Left lobe of liver (tissue), 2 donors: ENCODE data around the gene REPS1. TPM values are rescaled to one million over a fixed set of nuclear protein-coding genes. Genes with fewer than 3 reads are reported as not detected.
A peak's percentile ranks its signal among the peaks of the same experiment; 100 is the strongest.
"Not testable (repeated sequence)": the region's sequence is repeated elsewhere in the genome, so short reads cannot be mapped to it uniquely, and the experiment has no call there.

Experiments used
- ATAC-seq: fragments of 200-7000 bp; cut with Tn5 transposase; one replicate; pipeline ENCODE4 v1.9.1; 2020; ENCODE audit warnings: mild to moderate bottlenecking, moderate library complexity
- DNase-seq: peaks from one replicate; pipeline ENCODE4 v3.0.0-alpha.2; 2020; ENCODE audit warnings: low spot score
- total RNA-seq: library from RNA; stranded (reverse); gene quantifications from one replicate; pipeline ENCODE4 v1.2.1, GENCODE V29; 2021
- donor health status: DM: no; HTN: no; CAD: no; lungs with moderate emphysema.
- donor health status: DM: no; HTN: yes; CAD: no.

The REPS1 gene
- total RNA-seq, 1 donor from 2014 or later, result 49.4 TPM

DNA sequence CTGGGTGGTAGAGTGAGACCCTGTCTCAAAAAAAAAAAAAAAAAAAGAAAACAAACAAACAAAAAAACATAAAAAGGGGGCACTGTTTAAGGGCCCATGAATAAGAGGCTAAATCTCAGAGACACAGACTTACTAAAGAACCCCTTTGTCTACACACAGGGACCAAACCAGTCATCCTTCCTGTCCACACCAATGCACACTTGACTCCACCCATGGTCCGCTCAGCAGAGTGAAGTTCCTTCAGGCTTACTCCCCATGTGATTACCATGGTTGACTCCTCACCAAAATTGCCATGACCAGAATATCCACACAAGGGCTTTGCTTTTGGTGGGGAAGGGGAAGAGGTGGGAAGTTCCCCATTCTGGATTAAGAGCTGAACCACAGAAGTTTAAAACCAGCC, 19.4 kb upstream of the REPS1 start:
- no peak for DNase-seq
- ATAC-seq, result no peak

DNA sequence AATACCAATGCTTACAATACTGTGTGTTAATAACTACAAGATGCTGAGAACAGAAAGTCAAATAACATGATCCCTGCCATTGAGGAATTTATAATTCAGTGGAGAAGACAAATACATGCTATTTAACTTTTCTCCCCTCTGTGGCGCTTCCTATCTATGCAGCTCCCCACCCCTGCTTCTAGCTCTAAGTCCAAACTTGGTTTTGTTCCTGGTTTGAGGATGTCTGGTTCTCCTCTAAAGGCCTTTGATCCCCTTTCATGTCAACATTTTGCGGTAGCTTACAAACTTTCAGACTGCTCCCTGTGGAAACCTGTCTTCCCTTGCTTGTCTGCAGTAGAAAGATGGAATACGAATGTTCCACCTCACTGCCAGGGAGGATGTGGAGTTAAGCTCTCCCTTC, 18.4 kb upstream of the REPS1 start:
- DNase-seq (no peak), ATAC-seq (peak; percentile 73)

DNA sequence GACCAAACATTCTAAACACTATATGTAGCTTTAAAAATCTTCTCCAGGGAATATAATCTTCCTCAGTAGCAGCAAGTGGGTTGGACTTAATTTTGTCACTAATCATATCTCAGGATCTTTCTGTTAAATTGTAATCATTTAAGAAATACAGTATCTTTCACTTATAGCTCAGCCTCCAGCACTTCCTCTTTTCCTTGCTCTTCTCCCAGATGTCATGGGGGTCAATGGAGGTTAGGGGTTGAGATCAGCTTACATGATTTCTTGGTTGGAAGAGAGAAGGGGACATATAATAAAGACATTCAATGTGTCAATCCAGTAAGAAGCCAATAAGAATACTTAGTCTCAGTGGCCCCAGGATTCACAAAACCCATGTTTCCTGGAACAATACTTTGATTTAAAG, 15.7 kb upstream of the REPS1 start:
- ATAC-seq (no peak), DNase-seq (no peak)

DNA sequence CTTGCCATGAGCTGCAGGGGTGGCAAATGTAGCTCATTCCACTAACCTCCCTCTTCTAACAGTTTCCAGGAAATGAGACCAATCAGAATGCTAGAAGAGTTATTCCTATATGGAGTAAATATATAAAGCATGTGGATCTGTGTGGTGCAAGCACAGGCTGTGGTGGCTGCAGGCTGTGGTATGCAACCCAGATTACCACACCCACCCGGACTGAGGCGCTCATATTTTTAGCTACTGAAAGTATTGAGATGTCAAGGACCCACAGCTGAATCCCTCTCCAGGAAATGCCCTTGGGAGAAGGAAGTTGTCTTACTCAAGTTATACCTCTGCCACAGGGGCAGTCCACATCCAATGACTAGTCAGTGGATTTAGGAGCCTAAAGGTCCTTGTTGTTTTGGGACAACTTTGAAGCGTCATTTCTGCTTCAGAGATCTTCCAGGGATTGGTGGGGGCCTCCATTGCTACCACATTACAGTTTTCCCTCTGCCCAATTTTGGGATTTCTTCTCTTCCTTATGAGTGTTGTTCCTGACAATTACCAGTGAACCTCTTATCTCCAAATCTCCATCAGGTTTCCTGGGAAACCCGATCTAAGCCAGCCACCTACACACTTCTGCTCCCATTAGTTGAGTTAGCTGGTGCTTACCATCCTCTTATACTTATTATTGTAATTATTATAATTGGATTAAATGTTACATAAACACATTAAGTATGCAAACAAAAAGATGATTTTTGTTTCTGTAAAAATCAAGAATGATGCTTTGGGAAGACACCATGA, 12.1 kb upstream of the REPS1 start:
- no peak for ATAC-seq
- DNase-seq, result no peak

DNA sequence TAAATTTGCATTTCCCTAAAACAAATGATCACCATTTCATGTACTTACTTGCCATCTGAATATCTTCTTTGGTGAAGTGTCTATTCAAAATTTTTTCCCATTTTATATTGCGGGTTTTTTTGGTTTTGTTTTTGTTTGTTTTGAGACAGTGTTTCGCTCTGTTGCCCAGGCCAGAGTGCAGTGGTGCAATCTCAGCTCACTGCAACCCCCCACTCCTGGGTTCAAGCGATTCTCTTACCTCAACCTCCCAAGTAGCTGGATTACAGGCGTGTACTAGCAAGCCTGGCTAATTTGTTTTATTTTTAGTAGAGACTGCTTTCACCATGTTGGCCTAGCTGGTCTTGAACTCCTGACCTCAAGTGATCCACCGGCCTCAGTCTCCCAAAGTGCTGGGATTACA, 9.1 kb upstream of the REPS1 start:
- ATAC-seq (peak; percentile 25), DNase-seq (no peak)

DNA sequence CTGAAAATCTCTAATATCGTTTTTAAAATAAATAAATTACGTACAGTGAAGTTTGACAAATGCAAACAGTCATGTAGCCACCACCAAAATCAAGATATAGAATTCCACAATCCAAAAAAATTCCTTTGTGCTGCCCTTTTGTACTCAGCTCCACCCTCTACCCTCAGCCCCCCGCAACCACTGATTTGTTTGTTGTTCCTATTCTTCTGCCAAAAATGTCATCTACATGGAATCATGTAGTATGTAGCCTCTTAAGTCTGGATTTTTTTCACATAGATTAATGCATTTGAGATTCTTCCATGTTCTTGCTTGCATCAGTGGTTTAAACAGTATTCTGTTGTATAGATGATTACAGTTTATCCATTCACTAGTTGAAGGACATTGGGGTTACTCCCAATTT, 8.5 kb upstream of the REPS1 start:
- ATAC-seq (peak; percentile 60), DNase-seq (peak; percentile 75)

DNA sequence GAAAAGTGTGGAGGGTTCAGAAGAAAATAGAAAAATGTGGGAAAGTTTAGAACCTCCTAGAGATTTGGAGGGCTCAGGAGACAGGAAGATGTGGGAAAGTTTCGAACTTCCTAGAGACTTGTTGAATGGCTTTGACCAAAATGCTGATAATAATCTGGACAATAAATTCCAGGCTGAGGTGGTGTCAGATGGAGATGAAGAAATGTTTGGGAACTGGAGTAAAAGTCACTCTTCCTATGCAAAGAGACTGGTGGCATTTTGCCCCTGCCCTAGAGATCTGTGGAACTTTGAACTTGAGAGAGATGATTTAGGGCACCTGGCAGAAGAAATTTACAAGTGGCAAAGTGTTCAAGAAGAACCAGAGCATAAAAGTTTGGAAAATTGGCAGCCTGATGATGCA, 5.4 kb upstream of the REPS1 start:
- ATAC-seq, result peak; percentile 23
- DNase-seq, result peak; percentile 75

DNA sequence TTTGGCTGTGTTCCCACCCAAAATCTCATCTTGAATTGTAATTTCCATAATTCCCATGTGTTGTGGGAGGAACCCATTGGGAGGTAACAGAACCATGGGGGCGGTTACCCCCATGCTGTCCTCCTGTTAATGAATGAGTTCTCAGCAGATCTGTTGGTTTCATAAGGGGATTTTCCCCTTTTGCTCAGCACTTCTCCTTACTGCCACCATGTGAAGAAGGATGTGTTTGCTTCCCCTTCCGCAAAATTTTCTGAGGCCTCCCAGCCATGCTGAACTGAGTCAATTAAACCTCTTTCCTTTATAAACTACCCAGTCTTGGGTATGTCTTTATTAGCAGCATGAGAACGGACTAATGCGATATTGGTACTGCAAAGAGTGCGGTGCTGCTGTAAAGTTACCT, 4.9 kb upstream of the REPS1 start:
- not testable (repeated sequence) for ATAC-seq, DNase-seq

DNA sequence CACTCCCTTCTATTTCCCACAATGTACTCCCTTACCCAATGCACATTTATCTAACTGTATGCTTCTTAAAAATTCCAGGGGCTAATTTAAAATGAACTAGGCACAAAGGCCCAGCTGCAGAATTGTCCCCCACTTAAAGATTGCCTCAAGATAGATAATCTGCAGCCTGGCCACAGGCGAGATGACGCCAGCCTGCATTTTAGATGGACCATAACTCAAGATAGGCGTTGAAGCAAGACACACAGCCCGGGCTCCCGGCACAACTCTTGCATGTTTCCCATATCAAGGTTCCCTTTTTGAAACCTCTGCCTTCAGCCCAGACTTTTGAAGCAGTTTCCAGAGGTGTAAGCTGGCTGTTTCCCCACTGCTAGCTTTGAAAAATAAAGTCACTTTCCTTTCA, 3.2 kb upstream of the REPS1 start:
- no peak for ATAC-seq
- DNase-seq, result no peak

DNA sequence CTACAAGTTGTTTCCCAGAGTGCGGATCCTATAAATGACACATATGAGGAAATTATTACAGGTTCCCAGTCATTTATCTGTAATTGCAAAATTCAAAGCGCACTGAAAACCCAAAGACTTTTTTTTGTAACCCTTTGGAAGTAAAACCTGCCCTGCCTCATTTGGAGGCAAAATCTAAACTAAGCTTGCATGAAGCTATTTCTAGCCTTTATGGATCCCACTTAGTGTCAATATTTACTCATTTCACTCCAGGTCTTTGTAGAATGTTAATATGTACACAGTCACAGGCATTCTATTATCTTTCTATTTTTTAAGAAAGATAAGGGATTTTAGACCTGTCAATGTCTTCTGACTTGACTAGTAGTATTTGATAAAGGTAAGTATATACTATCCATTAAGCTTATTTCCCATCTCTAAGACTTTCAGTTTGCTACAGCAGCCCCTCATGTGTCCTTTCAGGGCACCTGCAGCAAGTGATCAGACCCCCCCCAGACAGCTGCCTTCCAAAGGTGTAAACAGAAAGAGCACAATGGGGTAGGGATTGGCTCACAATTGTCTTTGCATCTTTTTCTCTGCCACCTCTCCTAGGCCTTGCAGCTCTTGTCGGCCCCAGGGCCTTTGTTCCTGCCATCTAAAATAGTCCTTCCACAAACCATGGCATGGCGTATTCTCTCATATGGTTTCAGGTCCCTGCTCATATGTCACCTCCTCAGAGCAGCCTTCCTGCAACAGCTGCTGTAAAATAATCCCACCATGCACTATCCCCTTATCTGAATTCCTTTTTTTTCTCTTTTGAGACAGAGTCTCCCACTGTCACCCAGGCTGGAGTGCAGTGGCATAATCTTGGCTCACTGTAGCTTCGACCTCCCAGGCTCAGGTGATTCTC, 1.3 kb upstream of the REPS1 start:
- ATAC-seq (peak; percentile 10), DNase-seq (no peak)

DNA sequence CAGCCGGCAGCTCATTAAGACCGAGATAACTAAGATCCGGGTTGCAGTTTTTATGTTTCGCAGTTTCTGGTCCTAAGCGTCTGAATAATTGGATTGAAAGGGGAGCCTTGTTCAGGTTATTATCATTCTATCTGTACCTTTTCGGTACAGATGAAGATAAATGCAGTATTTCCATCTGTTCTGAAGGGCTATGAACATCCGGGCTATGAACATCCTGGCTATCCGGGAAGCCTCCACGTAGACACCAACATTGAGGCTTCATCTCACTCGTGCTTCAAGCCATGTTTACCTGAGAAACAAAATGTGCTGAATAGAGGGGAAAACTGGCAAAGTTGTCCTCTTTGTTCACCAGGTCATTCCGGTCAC, 399 bp upstream of the REPS1 start:
- no peak for DNase-seq

DNA sequence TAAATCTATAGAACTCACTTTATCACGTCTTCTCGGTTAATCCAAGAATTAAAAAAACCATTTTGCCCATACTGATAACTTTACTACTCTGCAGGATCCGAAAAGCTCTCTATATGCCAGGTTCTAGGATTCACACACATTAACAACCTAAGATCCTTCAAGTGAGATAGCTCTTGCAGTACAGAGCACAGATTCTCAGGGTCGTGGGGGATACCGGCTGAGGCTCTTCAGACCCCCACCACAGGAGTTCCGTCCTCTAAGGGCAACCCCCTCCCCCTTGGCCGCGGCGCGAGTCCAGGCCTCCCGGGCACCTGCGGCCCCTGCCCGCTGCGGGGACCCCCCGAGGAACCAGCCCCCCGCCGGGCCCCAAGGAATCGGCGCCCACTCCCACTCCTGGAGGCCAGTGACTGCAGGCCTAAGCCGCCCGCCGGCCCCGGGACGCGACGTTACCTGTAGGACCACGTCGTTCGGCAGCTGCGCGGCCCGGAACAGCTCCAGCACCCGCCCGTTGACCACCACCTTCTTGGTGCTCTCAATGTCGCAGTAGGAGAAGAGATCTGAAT, 892 bp downstream of the REPS1 start:
- DNase-seq, result no peak
- ATAC-seq, result no peak

More for the DNA sequence above, 399 bp upstream of the REPS1 start:
- ATAC-seq, result peak; percentile 32

DNA sequence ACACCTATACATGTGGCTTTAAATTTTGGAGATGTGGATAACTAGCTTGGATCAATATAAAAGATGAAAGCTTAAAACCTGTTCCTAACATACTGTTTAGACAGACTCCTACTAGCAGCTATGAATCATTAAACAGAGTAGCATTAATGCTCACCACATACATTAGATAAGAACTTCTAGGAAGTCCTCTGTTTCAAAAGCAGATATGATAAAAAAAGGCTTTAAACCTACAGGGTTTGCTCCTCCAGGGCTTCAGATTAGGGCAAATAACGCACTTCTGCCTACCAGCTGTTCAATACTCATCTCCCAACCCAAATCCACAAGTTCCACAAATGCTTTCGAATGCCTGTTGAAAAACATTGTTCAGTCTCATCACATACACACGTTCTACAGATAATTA, 1.5 kb downstream of the REPS1 start:
- no peak for ATAC-seq

DNA sequence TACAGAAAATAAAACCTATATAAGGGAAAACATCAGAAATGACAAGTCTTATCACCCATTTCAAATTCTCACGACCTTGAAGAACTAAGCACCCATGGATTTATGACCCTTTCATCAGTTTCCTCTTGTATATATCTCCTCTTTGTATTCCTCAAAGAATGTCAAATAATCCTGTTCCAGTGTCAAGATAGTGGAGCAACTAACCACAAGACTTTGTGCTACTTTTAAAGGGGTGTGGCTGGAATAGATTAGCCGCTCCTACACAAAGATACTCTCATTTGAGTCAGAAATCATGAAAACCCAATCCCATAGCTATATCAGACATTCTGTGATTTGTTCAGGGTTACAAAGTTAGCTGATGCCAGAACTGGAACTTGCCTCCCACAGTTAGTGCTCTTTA, 6.6 kb downstream of the REPS1 start:
- DNase-seq, result no peak
- no peak for ATAC-seq

More for the DNA sequence above, 1.5 kb downstream of the REPS1 start:
- no peak for DNase-seq

DNA sequence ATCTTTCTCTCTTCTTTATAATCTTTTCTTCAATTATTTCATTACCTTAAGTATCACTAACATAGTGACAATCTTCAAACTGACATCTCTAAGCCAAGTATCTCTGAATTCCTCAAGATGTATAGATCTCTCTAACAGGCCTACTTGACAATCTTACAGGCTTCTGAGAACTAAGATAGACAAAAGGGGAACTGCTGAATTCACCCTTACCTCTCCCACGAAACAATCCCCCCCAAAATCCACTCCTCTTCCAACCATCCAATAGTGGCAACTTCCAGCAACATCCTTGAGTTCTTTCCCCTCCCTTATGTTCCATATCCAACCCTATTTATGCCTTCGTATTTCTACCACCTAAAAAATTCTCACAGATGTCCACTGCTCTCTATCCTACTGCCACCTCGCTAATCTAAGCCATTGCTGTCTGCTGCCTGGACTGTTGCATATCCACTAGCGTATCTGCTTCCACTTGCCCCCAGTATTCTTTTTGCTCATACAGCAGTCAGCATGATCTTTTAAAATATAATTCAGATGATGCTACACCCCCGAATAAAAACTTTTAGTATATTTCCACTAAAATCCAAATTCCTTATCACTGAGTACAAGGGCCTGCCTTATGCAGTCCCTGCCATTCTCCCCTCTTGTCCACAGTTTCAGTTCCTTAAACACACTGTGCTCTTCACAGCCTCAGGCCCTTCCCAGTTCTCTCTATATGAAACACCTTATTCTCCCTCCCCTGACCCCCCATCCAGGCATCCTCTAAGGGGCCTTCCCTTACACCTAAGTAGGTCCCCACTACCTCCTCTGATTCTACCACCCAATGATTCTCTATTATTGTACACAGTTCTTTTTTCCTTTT, 8.0 kb downstream of the REPS1 start:
- ATAC-seq, result no peak
- no peak for DNase-seq

DNA sequence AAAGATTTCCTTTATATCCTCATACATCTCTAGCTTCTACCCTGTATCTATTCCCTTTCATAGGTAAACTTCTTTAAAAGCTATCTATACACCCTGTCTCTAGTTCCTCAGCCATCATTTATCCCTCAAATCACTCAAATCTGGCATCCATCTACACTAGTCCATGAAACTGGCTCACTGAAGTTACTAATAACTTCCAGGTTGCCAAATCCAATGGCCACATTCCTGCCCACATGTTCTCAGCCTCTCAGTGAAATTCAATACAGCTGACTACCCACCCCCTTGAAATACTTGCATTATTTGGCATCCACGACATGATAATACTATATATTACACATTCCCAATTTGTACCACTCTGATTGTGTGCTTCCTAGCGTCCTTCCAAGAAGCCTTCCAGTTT, 8.7 kb downstream of the REPS1 start:
- ATAC-seq (peak; percentile 30), DNase-seq (no peak)

DNA sequence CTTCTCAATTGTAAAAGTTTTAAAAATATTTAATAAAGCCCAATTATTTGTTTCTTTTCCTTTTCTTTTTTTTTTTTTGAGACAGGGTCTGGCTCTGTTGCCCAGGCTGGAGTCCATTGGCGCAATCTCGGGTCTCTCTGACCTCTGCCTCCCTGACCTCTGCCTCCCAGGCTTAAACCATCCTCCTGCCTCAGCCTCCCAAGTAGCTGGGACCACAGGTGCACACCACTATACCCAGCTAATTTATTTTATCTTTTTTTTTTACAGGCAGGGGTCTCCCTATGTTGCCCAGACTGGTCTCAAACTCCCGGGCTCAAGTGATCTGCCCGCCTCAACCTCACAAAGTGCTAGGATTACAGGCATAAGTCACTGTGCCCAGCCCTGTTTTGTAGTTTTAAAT, 9.8 kb downstream of the REPS1 start:
- ATAC-seq (no peak), DNase-seq (no peak)

DNA sequence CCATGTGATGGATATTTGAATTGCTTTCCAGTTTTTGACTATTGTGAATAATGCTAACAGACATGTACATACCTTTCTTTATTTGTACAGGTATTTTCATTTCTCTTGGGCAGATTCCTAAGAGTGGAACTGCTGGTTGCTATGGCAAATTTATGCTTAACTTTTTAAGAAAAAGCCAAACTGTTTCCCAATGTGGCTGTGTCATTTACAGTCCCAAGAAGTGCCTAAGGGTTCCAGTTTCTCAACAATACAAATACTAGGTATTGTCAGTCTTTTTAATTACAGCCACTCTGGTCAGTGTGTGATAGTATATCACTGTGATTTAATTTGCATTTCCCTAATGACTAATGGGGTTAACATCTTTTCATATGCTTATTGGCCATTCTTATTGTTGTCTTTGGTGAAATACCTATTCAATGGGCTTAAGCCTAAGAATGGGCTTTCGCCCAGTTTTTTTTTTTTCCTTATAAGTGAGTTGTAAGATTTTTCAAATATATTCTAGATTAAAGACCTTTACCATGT, 10.3 kb downstream of the REPS1 start:
- DNase-seq (no peak), ATAC-seq (no peak)

DNA sequence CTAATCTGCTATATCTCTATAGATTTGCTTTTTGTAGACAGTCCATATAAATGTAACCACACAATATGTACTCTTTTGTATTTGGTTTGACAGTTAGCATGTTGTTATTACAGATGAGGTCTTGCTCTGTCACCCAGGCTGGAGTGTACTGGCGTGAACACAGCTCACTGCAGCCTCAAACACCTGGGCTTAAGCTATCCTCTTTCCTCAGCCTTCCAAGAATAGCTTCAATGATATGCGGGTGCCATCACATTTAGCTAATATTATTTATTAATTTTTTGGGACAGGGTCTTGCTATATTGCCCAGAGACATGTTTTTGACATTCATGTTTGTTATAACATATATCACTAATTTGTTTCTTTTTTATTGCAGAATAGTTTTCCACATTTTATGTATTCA, 10.8 kb downstream of the REPS1 start:
- ATAC-seq (no peak), DNase-seq (no peak)

DNA sequence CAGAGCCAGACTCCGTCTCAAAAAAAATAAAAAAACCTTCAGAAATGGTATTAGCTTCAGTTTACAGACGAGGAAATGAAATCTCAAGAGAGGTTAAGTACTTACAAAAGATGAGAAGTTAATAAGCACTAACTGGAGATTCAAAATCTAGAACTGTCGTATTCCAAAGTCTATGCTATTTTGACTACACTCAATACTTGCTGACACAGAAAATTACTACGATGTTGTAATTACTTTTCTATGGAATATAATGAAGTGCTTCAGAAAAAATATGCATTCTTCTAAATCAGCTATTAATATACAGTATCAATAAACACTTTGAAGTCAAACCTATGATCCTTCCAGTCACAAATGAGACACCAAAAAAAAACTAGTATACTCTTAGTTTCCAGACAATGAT, 12.2 kb downstream of the REPS1 start:
- ATAC-seq, result no peak
- DNase-seq, result no peak
